Tibial nerve (tissue), 3 donors: ENCODE measurements around the gene TNS2.

Source experiments
- CTCF ChIP-seq, 5 experiments: fragments of 200-600 bp in 3 of 5; fragments of 450-650 bp in 2 of 5; sonication (generic) in 3 of 5; IDR thresholded peaks; one replicate each; pipeline ENCODE4 v1.5.1; 2016 to 2019; ENCODE audit warnings: antibody characterized with exemption in 5 of 5, mild to moderate bottlenecking in 3 of 5, moderate library complexity in 2 of 5
- POLR2A ChIP-seq, 2 donors: fragments of 450-650 bp; IDR thresholded peaks; one replicate each; pipeline ENCODE4 v1.6.1; 2017; ENCODE audit warnings: antibody characterized with exemption in 2 of 2, mild to moderate bottlenecking in 2 of 2, moderate library complexity in 2 of 2

GRCh38 chr12:53051058-53051880, 1.4 kb downstream of the TNS2 start:
- peak; percentile 26 to 83 (median 43) for TF ChIP-seq CTCF (IDR thresholded peaks at IDR 0.05)
- TF ChIP-seq POLR2A (IDR thresholded peaks at IDR 0.05), result peak; percentile 65 to 84
